Esophagus mucosa (tissue), 1 donor: Measurements from ENCODE around the gene BAZ2A. TPM values are rescaled to one million over a fixed set of nuclear protein-coding genes. Genes with fewer than 3 reads are reported as not detected.
"Not testable (repeated sequence)": the region's sequence is repeated elsewhere in the genome, so short reads cannot be mapped to it uniquely, and the experiment has no call there.

Experiments
- ATAC-seq: fragments of 200-7000 bp; cut with Tn5 transposase; one replicate; pipeline ENCODE4 v1.9.1; 2020
- total RNA-seq: library from RNA; stranded (reverse); gene quantifications from one replicate; pipeline ENCODE4 v1.2.4, GENCODE V29; 2023
- donor health status: DM: yes; HTN: yes; CAD: no.

BAZ2A gene
- 49.9 TPM for total RNA-seq

DNA sequence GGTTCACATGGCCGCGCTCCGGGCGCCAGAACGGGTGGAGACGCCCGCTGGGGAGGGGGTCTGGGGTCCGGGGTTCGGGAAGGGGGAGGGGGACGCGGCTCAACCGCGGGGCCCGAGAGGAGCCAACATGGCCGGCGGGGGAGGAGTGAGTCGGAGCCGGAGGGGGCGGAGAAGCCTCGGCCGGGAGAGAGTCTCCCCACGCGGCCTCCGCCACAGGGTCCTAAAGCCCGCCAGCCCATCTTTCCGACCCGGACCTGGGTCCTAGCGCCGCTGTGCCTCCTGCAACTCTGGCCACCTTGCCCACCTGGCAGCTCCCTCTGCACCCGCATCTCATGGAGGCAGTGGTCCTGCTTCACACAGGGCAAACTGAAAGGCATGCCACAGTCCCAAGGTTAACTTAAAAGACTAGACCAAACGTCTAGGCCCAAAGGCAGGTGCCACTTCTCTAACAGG is at the start of gene BAZ2A:
BAZ2A (minus strand) TSS at position 147 of the 453 bp plus-strand sequence. CDS start 12,796 bp downstream, outside the sequence.
- peak; percentile 64 for ATAC-seq

DNA sequence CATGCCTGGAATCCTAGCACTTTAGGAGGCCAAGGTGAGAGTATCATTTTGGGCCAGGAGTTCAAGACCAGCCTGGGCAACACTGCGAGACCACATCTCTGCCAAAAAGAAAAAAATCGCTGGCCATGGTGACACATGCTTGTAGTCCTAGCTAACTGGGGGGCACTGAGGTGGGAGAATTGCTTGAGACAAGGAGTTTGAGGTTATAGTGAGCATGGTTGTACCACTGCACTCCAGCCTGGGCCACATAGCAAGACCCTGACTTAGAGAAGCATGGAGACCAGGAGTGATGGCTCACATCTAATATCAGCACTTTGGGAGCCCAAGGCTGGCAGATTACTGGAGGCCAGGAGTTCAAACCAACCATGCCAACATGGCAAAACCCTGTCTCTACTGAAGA is 48.7 kb upstream of the BAZ2A start:
- ATAC-seq, result no peak

DNA sequence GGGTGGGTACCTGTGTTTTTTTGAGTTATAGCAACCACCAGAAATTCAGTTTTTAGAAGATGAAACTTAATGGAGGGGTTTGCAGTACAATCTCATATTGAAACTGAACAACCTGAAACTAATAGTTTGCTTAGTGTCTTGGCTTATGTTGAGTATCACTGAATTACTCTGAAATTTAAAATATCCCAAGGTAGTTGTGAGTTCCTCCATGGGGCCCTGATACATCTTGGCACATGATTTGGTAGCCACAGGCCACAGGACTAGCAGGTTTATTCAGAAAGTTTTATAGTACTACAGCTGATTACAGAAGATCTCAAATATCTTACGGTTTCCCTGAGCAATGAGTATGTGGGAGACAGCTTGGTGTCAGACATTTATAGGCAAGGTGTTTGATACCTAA is 47.6 kb upstream of the BAZ2A start:
- ATAC-seq, result no peak

DNA sequence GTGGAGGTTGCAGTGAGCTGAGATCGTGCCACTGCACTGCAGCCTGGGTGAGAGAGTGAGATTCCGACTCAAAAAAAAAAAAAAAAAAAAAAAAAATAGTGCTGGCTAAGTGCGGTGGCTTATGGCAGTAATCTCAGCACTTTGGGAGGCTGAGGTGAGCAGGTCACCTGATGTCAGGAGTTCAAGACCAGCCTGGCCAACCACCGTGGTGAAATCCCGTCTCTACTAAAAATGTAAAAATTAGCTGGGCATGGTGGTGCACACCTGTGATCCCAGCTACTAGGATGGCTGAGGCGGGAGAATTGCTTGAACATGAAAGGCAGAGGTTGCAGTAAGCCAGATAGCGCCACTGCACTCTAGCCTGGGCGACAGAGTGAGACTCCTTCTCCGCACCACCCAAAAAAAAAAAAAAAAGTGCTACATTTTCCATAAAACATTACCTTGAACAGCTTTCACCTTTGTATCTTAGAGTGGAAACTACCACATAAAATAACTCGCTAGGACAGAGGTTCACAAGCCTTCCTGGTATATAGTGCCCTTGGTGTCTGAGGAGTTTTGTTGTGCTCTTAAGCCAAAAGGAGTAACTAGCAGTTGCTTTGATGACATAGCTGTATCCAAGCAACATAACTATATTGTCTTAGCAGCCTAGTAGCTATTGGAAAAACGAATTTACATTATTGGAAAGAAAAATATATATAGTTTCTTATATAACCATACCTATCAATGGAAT is 46.9 kb upstream of the BAZ2A start:
- ATAC-seq, result no peak

- ATAC-seq, result no peak
Observed at GRCh38 chr12:56671608-56672007, 41.5 kb upstream of the BAZ2A start.

DNA sequence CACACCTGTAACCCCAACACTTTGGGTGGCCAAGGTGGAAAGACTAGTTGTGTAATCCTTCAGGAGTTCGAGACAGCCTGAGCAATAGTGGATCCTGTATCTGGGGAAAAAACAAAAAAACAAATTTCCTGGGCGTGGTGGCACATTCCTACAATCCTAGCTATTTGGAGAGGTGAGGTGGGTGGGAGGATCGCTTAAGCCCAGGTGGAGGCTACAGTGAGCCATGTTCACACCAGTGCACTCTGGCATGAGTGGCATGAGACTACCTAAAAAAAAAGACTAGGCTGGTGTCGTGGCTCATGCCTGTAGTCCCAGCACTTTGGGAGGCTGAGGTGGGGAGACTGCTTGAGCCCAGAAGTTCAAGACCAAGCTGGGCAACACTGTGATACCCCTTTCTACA is 40.7 kb upstream of the BAZ2A start:
- ATAC-seq, result peak; percentile 25

DNA sequence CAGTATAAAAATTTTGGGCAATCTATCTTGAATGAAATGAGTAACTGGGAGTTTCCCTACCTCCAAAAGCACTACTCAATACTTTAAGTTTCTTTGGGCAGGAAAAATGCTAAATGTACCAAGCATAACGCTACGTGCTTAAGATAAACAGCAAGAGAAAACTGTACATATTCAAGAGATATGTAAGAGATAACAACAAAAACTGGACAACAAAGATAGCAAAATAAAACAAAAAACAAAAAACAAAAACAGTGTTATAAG is 38.0 kb upstream of the BAZ2A start:
- no peak for ATAC-seq

GRCh38 chr12:56661979-56662638 is 32.0 kb upstream of the BAZ2A start:
- ATAC-seq, result no peak

GRCh38 chr12:56661560-56661959 is 31.4 kb upstream of the BAZ2A start:
- ATAC-seq, result no peak

GRCh38 chr12:56658921-56659320 is 28.8 kb upstream of the BAZ2A start:
- no peak for ATAC-seq

- no peak for ATAC-seq
Observed at GRCh38 chr12:56657416-56658379, 27.6 kb upstream of the BAZ2A start.

DNA sequence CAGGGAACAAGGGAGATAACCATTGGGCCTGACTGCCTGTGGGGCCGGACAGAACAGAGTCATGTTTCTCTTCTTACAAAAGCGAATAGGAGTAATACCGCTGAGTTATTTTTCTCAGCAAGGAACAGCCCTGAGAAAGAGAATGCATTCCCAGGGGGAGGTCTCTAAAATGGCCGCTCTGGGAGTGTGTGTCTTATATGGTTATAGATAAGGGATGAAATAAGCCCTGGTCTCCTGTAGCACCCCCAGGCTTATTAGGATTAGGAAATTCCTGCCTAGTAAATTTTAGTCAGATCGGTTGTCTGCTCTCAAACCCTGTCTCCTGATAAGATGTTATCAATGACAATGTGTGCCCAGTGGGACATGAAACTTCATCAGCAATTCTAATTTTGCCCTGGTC is 23.7 kb upstream of the BAZ2A start:
- not testable (repeated sequence) for ATAC-seq

DNA sequence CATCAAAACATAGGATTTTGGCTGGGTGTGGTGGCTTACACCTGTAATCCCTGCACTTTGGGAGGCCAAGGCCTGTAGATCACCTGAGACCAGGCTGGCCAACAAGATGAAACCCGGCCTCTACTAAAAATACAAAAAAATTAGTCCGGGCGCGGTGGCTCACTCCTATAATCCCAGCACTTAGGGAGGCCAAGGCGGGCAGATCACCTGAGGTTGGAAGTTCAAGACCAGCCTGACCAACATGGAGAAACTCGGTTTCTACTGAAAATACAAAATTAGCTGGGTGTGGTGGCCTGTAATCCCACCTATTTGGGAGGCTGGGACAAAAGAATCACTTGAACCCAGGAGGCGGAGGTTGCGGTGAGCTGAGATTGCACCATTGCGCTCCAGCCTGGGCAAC is 17.9 kb upstream of the BAZ2A start:
- not testable (repeated sequence) for ATAC-seq

GRCh38 chr12:56645717-56646446 is 15.8 kb upstream of the BAZ2A start, which contains the start of gene ATP5F1B:
Gene ATP5F1B, minus strand, starts transcription at chr12:56645984. Its CDS starts 21 bp downstream, at chr12:56645963.
- ATAC-seq, result peak; percentile 99

DNA sequence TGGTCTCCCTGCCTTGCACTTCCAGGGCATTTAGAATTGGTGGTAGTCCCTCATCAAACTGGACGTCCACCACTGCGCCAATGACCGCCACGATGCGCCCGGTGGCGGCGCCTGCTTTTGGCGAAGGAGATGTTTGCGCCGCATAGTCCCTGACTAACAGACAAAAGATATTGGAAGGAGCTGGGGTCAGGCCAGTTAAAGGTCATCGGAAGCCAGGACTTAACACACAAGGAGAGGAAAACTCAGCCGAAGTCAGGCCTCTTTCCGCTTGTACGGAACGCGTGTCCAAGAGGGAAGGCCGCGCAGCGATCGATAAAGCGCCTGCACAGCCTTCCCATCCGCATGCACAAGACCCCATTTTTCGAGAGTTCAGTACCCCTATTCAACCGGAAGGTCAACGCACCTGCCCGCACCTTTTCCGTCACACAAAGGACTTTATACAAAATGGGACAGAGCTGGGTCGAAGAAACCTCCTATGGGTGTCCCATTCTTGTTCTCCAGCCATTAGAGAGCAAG is 15.1 kb upstream of the BAZ2A start:
- ATAC-seq, result no peak

- ATAC-seq, result no peak
Observed at GRCh38 chr12:56644654-56645053, 14.5 kb upstream of the BAZ2A start.

GRCh38 chr12:56641219-56641618 is 11.1 kb upstream of the BAZ2A start:
- ATAC-seq, result no peak

- no peak for ATAC-seq
Observed at GRCh38 chr12:56637621-56638020, 7.5 kb upstream of the BAZ2A start.

DNA sequence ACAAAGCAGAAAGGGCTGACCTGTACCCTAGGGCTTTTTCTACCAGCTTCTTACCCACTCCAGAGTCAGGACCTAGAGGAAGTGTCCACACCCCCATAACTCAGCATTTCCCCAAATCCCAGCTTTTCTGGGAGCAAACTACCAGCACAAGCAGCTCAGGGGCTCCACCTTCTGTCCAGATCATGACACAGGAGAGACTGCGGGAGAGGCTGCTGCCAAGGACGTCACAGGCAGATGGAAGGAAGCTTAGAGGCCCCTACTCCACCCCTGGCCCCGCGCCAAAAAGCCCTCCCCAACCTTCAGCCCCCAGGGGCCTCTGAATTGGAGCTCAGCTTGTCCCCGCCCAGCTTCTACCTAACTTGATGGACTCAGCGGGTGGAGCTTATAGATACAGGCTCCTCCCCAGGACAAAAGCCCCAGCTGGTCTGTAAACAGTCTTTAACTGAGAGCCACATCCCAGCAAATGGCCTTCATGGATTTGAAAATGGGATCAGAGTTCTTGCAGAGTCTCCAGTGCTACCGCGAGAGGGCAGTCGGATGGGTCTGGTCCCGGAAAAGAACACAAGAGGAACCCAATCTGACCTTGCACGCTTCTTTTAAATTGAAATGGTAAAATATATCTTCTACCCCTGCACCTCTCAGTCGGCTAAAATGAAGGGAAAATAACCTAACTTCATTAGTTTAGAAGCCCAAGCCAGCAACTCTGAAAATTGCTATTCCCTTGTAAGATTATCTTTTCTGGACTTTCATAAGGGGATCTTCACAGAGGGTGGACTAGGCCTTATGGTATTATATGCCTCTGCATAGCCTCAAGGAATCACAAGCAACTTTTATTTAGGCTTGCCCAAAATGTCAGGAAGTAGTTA is 6.8 kb upstream of the BAZ2A start:
- peak; percentile 77 for ATAC-seq

DNA sequence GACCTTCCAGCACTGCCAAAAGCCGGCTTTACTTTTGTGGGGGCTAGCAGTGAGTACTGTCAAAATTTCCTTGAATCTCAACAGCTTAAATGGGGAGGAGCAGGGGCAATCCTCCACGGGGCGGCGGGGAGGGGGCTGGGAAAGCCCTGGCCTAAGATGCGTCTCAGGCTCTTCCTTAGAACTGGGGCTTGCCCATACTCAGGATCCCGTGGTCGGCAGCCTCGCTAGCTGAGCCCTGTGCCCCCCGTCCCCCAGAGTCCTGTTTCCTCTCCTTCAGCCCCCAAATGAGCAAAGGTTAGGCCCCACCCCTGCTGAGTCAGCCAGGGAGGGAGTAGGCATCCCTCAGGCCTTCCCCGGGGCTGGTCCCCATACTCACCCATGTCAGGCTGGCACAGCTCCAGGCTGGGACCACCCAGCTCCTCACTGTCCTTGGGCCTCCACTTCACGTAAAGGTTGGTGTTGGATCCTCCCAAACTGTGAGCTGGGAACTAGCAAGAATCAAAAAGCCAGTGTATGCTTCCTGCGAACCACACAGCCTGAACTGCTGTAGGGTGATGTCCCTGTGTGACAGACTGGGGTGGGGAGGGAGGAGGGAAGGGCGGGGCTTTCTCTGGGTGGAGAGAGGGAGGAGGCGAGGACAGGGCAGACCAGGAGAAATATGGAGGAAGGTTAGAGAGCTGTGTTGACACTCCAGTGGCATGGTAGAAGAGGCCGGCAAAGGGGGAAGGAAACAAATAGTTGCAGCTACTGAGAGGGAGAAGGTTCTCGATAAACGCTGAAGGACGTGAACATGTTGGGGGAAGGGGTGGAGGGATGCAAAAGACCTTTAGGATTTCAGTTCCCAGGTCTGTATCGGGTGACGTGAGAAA is 5.9 kb upstream of the BAZ2A start:
- peak; percentile 76 for ATAC-seq
